Epithelial cell of esophagus (primary cell): ENCODE measurements around the gene CRADD.
"Not testable (repeated sequence)": the region's sequence is repeated elsewhere in the genome, so short reads cannot be mapped to it uniquely, and the experiment has no call there.

Experiments
- DNase-seq: peaks from one replicate; pipeline ENCODE4 v3.0.0; 2010; ENCODE audit warnings: low read depth
- H3K4me3 ChIP-seq: 2 replicates; pipeline ENCODE4 v1.5.1; 2011; ENCODE audit warnings: mild to moderate bottlenecking, low read length, control low read depth
- TF ChIP-seq, protein P1 (sequence below): IDR thresholded peaks from 2 replicates; pipeline ENCODE4 v1.5.1; 2011; ENCODE audit warnings: low read depth, mild to moderate bottlenecking, low read length, control low read depth, inconsistent platforms; ENCODE audit not compliant: insufficient read depth; ENCODE audit errors: missing control alignments

CRADD gene

DNA sequence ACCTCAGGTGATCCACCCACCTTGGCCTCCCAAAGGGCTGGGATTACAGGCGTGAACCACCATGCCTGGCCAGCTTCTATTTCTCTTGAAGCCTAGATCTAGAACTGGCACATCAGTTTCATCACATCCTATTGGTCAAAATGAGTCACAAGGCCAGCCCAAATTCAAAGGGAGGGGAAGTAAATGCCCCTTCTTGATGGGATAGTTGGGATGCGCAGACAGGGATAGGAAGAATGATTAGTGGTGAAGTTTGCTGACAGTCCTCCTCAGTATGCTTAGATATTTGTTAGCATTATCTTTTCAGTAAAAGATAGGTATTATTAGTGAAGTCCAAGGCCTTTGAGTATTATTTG is 33.4 kb downstream of the CRADD start:
- TF ChIP-seq, protein P1, sequence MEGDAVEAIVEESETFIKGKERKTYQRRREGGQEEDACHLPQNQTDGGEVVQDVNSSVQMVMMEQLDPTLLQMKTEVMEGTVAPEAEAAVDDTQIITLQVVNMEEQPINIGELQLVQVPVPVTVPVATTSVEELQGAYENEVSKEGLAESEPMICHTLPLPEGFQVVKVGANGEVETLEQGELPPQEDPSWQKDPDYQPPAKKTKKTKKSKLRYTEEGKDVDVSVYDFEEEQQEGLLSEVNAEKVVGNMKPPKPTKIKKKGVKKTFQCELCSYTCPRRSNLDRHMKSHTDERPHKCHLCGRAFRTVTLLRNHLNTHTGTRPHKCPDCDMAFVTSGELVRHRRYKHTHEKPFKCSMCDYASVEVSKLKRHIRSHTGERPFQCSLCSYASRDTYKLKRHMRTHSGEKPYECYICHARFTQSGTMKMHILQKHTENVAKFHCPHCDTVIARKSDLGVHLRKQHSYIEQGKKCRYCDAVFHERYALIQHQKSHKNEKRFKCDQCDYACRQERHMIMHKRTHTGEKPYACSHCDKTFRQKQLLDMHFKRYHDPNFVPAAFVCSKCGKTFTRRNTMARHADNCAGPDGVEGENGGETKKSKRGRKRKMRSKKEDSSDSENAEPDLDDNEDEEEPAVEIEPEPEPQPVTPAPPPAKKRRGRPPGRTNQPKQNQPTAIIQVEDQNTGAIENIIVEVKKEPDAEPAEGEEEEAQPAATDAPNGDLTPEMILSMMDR: no peak
- no peak for DNase-seq
- no peak overlapping the region for H3K4me3 ChIP-seq

GRCh38 chr12:93711502-93711901 is 34.3 kb downstream of the CRADD start:
- not testable (repeated sequence) for H3K4me3 ChIP-seq, DNase-seq

DNA sequence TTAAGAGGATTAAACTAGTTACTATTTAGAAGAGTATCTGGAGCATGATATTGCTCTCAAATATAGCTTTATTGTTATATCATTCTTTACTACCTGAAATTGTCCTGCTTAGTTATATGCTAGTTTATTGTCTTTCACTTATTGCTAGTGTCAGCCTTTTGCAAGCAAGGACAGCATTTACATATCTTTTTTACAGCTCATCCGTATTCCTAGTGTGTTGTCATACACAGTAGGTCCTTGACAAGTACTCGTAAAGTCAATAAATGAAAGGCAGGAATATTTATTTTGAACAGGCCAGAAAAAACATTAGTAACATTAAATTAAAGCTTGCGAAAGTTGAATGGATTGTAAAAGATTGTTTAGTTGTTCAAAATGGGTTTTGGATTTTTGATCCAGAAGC is 35.0 kb downstream of the CRADD start:
- TF ChIP-seq, protein P1: no peak
- no peak for DNase-seq
- no peak overlapping the region for H3K4me3 ChIP-seq

DNA sequence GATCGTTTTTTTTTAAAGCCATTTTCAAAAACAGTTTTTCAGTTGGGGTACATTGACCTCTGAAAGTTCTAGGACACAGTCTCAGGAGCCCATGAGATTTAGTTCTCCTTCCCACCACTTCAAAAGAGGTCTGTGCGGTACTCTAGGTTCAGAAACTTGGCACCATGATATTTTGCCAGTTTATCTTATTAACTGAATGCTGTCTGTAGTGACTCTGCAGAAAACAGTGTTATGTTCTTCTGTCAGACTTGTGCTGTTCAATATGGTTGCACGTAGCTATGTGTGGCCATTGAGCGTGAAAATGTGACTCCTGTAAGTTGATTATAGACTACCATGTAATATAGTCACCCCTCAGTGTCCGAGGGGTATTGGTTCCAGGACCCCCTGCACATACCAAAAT is 35.9 kb downstream of the CRADD start:
- no peak for DNase-seq
- TF ChIP-seq, protein P1: no peak
- H3K4me3 ChIP-seq: no peak overlapping the region

DNA sequence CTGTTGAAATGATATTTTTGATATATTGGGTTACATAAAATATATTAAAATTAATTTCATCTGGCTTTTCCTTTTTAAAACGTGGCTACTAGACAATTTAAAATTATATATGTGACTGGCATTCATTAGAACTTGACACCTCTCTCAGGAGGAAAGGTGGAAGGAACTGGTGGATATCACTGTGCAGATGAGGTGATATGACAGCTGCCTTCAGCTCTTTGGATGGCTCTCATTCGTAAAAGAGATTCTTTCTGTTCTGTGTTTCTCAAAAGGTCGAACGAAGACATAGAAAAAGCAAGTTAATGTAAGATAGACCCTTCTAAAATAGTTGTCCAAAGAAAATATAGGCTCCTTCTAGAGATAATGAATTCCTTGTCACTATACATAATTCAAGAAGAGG is 36.6 kb downstream of the CRADD start:
- no peak for DNase-seq
- no peak overlapping the region for H3K4me3 ChIP-seq
- TF ChIP-seq, protein P1: no peak

DNA sequence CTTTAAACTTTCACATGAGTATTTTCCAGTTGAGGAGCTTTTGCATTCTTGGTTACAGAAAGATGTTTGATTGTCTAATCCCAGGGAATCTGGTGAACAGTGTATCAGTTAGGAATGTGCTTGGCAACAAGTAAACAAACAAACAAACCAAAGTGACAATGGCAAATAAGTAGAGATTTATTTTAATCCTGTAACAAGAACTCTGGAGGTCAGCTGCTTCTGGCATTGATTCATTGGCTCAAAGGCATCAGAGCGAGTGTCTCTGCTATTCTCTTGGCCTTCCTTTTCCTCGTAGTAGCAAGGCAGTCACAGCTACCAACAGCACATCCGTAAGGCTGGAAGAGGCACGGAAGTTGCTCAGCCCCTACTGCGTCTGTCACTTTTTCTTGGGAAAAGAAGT is 37.2 kb downstream of the CRADD start:
- no peak for DNase-seq

GRCh38 chr12:93719710-93720109 is 42.5 kb downstream of the CRADD start:
- TF ChIP-seq, protein P1: no peak
- H3K4me3 ChIP-seq: no peak overlapping the region
- no peak for DNase-seq

More for the DNA sequence above, 37.2 kb downstream of the CRADD start:
- no peak overlapping the region for H3K4me3 ChIP-seq
- TF ChIP-seq, protein P1: no peak

DNA sequence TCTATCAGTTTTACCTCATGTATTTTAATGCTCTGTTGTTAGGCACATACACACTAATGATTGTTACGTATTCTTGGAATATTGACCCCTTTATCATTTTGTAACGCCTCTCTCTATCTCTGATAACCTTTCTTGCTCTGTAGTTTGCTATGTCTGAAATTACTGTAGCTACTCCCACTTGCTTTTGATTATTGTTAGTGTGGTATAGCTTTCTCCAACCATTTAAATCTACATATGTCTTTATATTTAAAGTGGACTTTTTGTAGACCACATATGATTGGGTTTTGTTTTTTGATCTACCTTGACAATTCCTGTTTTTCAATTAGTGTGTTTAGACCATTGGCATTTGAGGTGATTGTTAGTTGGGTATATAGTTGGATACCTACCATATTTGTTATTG is 43.4 kb downstream of the CRADD start:
- no peak for DNase-seq
- TF ChIP-seq, protein P1: no peak
- no peak overlapping the region for H3K4me3 ChIP-seq
